ENCODE data around the gene TPBG.

TPBG gene

GRCh38 chr6:82372656-82373055, 9.0 kb downstream of the TPBG start:
- no peak for TF ChIP-seq EGR2 (tag by site-specific recombination; IDR thresholded peaks at IDR 0.05; ENCODE audit: low read depth)
- TF ChIP-seq ZNF776 (tag by site-specific recombination; IDR thresholded peaks at IDR 0.05; ENCODE audit: borderline replicate concordance), result no peak
- no peaks in the 10 kb centered on the region for H3K9me3 ChIP-seq (ENCODE audit: control insufficient read depth, insufficient read depth, low read depth, low read length)
- H3K27ac ChIP-seq (ENCODE audit: extremely low read depth, low read depth, low read length), result no peak overlapping the region
- no peaks in the 10 kb centered on the region for H3K36me3 ChIP-seq (ENCODE audit: control insufficient read depth in 2 of 2, insufficient read depth in 1 of 2, low read length in 2 of 2)
- ChIA-PET POLR2A (no interaction called here), CTCF (interaction anchor here (0.6 to 0.8 kb wide), 3 partner anchors 102 to 891 kb away, joined by 3 to 4 read pairs (median 3); no protein-coding TSS in a partner anchor)
- peaks cover 5% of the 10 kb centered on the region for H3K4me1 ChIP-seq (ENCODE audit: control insufficient read depth, insufficient read depth, low read length)
- no peak overlapping the region for H3K4me3 ChIP-seq (ENCODE audit: low read depth, low read length)

- Histone ChIP-seq H3K4me1 (ENCODE audit: control insufficient read depth, insufficient read depth, low read length) (no peaks in the 10 kb centered on the region; the same call in 1 of the 2 replicates), H3K27ac (ENCODE audit: extremely low read depth, low read depth, low read length) (no peak overlapping the region), H3K36me3 (ENCODE audit: control insufficient read depth in 2 of 2, insufficient read depth in 1 of 2, low read length in 2 of 2) (no peaks in the 10 kb centered on the region), H3K9me3 (ENCODE audit: control insufficient read depth, insufficient read depth, low read depth, low read length) (no peaks in the 10 kb centered on the region), H3K4me3 (ENCODE audit: low read depth, low read length) (no peak overlapping the region)
- TF ChIP-seq ZNF707 (tag by site-specific recombination; IDR thresholded peaks at IDR 0.05), result no peak
- TF ChIP-seq ZNF404 (tag by site-specific recombination; IDR thresholded peaks at IDR 0.05), result no peak
- no peak for TF ChIP-seq ZBTB8A (tag by site-specific recombination; IDR thresholded peaks at IDR 0.05)
- TF ChIP-seq ZNF677 (tag by site-specific recombination; IDR thresholded peaks at IDR 0.05), result no peak
- TF ChIP-seq ZNF146 (tag by site-specific recombination; IDR thresholded peaks at IDR 0.05), result no peak
- TF ChIP-seq ZXDB (tag by site-specific recombination; IDR thresholded peaks at IDR 0.05), result no peak
- TF ChIP-seq, protein P1, sequence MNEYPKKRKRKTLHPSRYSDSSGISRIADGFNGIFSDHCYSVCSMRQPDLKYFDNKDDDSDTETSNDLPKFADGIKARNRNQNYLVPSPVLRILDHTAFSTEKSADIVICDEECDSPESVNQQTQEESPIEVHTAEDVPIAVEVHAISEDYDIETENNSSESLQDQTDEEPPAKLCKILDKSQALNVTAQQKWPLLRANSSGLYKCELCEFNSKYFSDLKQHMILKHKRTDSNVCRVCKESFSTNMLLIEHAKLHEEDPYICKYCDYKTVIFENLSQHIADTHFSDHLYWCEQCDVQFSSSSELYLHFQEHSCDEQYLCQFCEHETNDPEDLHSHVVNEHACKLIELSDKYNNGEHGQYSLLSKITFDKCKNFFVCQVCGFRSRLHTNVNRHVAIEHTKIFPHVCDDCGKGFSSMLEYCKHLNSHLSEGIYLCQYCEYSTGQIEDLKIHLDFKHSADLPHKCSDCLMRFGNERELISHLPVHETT (tag by site-specific recombination; IDR thresholded peaks at IDR 0.05), result no peak
- TF ChIP-seq, protein P2, sequence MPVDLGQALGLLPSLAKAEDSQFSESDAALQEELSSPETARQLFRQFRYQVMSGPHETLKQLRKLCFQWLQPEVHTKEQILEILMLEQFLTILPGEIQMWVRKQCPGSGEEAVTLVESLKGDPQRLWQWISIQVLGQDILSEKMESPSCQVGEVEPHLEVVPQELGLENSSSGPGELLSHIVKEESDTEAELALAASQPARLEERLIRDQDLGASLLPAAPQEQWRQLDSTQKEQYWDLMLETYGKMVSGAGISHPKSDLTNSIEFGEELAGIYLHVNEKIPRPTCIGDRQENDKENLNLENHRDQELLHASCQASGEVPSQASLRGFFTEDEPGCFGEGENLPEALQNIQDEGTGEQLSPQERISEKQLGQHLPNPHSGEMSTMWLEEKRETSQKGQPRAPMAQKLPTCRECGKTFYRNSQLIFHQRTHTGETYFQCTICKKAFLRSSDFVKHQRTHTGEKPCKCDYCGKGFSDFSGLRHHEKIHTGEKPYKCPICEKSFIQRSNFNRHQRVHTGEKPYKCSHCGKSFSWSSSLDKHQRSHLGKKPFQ (tag by site-specific recombination; IDR thresholded peaks at IDR 0.05), result no peak
- no peak for TF ChIP-seq INSM2 (tag by site-specific recombination; IDR thresholded peaks at IDR 0.05)
- no peak for TF ChIP-seq KLF16 (tag by site-specific recombination; IDR thresholded peaks at IDR 0.05)
- TF ChIP-seq ZNF701 (tag by site-specific recombination; IDR thresholded peaks at IDR 0.05), result no peak
- no peak for TF ChIP-seq ZNF366 (tag by site-specific recombination; conservative IDR thresholded peaks at IDR 0.05)
- no peak for TF ChIP-seq ZNF266 (tag by site-specific recombination; IDR thresholded peaks at IDR 0.05; ENCODE audit: low read depth)
- no peak for TF ChIP-seq ZNF488 (tag by site-specific recombination; IDR thresholded peaks at IDR 0.05)
- no peak for TF ChIP-seq ZNF654 (tag by site-specific recombination; IDR thresholded peaks at IDR 0.05; ENCODE audit: low read depth)
- no peak for TF ChIP-seq ZNF791 (tag by site-specific recombination; IDR thresholded peaks at IDR 0.05)
- no peak for TF ChIP-seq ZNF354C (tag by site-specific recombination; IDR thresholded peaks at IDR 0.05; ENCODE audit: borderline replicate concordance, low read depth)
- TF ChIP-seq ZEB2 (tag by site-specific recombination; IDR thresholded peaks at IDR 0.05), result no peak
- TF ChIP-seq ZNF561 (tag by site-specific recombination; IDR thresholded peaks at IDR 0.05; ENCODE audit: borderline replicate concordance), result no peak
- no peak for TF ChIP-seq ZNF324 (tag by site-specific recombination; IDR thresholded peaks at IDR 0.05)
- POLR2A ChIA-PET, result no interaction called here
- CTCF ChIA-PET, result interaction anchor here (0.9 kb wide), 1 partner anchor 683 kb away, joined by 3 read pairs; no protein-coding TSS in a partner anchor
Measured at GRCh38 chr6:82374516-82374915, 10.9 kb downstream of the TPBG start.

Data from HEK293 (cell line).